ENCODE results near the gene MAGEA12.
A peak's percentile ranks its signal among the peaks of the same experiment; 100 is the strongest.
"Not testable (repeated sequence)": the region's sequence is repeated elsewhere in the genome, so short reads cannot be mapped to it uniquely, and the experiment has no call there.

Gene MAGEA12, protein sequence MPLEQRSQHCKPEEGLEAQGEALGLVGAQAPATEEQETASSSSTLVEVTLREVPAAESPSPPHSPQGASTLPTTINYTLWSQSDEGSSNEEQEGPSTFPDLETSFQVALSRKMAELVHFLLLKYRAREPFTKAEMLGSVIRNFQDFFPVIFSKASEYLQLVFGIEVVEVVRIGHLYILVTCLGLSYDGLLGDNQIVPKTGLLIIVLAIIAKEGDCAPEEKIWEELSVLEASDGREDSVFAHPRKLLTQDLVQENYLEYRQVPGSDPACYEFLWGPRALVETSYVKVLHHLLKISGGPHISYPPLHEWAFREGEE

DNA sequence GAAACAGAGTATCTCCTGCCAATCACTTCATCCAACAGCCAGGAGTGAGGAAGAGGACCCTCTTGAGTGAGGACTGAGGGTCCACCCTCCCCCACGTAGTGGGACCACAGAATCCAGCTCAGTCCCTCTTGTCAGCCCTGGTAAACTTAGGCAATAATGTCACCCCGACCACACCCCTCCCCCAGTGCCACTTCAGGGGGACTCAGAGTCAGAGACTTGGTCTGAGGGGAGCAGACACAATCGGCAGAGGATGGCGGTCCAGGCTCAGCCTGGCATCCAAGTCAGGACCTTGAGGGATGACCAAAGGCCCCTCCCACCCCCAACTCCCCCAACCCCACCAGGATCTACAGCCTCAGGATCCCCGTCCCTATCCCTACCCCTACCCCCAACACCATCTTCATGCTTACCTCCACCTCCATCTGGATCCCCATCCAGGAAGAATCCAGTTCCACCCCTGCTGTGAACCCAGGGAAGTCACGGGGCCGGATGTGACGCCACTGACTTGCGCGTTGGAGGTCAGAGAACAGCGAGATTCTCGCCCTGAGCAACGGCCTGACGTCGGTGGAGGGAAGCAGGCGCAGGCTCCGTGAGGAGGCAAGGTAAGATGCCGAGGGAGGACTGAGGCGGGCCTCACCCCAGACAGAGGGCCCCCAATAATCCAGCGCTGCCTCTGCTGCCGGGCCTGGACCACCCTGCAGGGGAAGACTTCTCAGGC, at the start of gene MAGEA12, which contains the start of gene CSAG1:
MAGEA12 (plus strand) TSS at position 497 of the 715 bp plus-strand sequence. CDS start 2,405 bp downstream, outside the sequence.
CSAG1 (minus strand) TSS at position 461 of the 715 bp plus-strand sequence. CDS start 1,261 bp downstream, outside the sequence.
- peak; percentile 91 for DNase-seq

DNA sequence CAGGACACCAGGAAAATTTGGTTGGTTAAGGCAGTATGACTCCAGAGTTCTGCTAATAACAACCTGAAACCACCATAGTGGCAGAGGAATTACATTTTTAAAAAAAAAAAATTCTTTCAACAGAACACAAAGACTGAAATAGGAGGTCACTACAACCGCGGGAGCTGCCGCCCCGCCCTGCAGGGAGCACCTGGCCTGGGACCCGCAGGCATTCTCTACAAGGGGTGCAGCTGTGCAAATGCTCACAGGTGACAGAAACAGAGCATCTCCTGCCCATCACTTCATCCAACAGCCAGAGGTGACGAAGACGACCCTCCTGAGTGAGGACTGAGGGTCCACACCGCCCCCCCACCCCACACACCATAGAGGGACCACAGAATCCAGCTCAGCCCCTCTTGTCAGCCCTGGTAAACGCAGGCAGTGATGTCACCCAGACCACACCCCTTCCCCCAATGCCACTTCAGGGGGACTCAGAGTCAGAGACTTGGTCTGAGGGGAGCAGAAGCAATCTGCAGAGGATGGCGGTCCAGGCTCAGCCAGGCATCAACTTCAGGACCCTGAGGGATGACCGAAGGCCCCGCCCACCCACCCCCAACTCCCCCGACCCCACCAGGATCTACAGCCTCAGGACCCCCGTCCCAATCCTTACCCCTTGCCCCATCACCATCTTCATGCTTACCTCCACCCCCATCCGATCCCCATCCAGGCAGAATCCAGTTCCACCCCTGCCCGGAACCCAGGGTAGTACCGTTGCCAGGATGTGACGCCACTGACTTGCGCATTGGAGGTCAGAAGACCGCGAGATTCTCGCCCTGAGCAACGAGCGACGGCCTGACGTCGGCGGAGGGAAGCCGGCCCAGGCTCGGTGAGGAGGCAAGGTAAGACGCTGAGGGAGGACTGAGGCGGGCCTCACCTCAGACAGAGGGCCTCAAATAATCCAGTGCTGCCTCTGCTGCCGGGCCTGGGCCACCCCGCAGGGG, 35.3 kb upstream of the MAGEA12 start, which contains the start of gene MAGEA3:
MAGEA3 (plus strand) TSS at position 843 of the 980 bp plus-strand sequence. CDS start 2,039 bp downstream, outside the sequence.
- DNase-seq: not testable (repeated sequence)

DNA sequence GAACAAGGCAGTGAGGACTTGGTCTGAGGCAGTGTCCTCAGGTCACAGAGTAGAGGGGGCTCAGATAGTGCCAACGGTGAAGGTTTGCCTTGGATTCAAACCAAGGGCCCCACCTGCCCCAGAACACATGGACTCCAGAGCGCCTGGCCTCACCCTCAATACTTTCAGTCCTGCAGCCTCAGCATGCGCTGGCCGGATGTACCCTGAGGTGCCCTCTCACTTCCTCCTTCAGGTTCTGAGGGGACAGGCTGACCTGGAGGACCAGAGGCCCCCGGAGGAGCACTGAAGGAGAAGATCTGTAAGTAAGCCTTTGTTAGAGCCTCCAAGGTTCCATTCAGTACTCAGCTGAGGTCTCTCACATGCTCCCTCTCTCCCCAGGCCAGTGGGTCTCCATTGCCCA, 33.2 kb upstream of the MAGEA12 start:
- not testable (repeated sequence) for DNase-seq

DNA sequence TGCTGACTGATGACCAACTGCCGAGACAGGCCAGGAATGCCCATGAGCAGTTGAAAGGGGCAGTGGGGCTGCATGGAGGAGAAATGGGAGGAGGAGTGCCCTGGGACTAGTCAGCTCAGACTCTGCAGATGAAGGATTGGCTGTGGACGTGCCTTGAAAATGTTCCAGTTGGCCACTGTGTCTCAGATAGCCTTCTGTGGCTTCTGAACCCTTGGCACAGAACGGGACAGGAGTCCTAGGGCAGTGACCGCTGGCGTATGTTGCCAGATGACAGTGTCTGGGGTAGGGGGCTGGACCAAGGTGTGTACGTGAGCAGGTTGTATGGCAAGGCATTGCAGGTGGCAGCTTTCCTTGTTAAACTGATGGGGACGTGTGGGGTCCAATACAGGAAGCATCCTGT, 27.1 kb upstream of the MAGEA12 start:
- not testable (repeated sequence) for DNase-seq

DNA sequence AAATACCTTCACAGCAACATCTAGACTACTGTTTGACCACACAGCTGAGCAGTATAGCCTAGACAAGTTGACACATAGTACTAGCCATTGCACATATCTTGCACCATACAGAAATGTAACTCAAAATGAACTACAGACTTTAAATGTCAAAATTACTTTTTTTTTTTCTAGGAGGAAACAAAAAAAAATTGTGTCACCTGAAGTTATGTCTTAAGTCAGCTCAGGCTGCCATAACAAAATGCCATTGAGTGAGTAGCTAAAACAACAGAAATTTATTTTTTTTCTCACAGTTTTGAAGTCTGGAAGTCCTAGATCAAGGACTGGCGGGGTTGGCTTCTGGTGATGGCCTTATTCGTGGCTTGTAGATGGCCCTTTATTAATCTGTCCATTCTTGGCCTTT, 24.4 kb upstream of the MAGEA12 start, which contains the start of gene CSAG2:
CSAG2 (minus strand) TSS at position 101 of the 400 bp plus-strand sequence. CDS start 161 bp downstream, outside the sequence.
- DNase-seq: not testable (repeated sequence)

DNA sequence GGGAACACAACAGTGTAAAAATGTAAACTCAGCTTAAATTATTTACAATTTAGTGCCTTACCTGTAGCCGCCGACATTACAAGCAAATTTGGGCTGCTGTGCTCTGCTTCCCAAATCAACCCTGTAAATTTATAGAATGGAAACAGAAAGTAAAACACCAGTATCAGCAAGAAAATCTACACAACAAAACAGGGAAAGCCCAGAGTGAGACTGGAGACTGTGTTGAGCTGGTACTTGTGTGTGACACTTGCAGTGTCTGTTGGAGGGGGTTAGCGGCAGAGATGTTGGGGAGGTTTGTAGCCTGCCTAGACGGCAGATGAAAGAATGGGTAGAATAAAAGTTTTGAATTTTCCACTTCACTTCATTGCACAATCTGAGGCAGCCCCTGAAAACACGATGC, 20.4 kb upstream of the MAGEA12 start:
- not testable (repeated sequence) for DNase-seq

DNA sequence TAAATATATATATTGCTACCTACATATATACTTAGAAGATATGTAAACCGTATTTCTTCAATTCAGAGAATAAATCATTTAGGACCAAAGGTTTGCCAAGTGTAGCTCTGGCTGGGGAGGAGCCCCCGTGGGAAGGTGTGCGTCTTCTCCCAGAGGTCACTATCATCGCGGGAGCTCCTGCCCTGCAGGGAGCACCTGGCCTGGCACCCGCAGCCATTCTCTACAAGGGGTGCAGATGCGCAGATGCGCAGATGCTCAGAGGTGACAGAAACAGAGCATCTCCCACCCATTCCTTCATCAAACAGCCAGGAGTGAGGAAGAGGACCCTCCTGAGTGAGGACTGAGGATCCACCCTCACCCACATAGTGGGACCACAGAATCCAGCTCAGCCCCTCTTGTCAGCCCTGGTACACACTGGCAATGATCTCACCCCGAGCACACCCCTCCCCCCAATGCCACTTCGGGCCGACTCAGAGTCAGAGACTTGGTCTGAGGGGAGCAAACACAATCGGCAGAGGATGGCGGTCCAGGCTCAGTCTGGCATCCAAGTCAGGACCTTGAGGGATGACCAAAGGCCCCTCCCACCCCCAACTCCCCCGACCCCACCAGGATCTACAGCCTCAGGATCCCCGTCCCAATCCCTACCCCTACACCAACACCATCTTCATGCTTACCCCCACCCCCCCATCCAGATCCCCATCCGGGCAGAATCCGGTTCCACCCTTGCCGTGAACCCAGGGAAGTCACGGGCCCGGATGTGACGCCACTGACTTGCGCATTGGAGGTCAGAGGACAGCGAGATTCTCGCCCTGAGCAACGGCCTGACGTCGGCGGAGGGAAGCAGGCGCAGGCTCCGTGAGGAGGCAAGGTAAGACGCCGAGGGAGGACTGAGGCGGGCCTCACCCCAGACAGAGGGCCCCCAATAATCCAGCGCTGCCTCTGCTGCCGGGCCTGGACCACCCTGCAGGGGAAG, 19.5 kb upstream of the MAGEA12 start, which contains the start of gene MAGEA2B:
MAGEA2B (plus strand) TSS at position 814 of the 973 bp plus-strand sequence. CDS start 2,479 bp downstream, outside the sequence.
- not testable (repeated sequence) for DNase-seq

DNA sequence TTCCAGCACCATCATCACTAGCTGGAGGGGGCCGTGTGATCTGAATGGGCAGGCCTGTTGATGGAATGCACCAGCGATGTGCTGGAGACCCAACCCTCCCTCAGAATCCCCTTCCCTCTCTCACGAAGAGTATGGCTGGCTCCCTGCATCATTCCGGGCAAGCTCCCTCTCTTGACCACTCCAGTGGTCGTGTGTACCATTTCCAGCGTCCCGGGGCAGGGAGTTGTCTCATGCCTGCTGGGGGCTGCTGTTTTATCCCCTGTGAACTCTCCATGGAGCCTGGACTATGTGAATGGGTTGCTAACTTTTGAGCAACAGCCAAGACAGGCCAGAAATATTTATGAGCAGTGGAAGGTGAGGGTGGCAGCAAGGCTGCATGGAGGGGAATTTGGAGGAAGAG, 8.1 kb upstream of the MAGEA12 start:
- no peak for DNase-seq

DNA sequence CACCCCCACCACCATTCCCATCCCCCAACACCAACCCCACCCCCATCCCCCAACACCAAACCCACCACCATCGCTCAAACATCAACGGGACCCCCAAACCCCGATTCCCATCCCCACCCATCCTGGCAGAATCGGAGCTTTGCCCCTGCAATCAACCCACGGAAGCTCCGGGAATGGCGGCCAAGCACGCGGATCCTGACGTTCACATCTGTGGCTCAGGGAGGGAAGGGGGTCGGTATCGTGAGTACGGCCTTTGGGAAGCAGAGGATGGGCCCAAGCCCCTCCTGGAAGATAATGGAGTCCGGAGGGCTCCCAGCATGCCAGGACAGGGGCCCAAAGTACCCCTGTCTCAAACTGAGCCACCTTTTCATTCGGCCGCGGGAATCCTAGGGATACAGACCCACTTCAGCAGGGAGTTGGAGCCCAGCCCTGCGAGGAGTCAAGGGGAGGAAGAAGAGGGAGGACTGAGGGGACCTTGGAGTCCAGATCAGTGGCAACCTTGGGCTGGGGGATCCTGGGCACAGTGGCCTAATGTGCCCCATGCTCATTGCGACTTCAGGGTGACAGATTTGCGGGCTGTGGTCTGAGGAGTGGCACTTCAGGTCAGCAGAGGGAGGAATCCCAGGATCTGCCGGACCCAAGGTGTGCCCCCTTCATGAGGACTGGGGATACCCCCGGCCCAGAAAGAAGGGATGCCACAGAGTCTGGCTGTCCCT, 744 bp downstream of the MAGEA12 start:
- not testable (repeated sequence) for DNase-seq

DNA sequence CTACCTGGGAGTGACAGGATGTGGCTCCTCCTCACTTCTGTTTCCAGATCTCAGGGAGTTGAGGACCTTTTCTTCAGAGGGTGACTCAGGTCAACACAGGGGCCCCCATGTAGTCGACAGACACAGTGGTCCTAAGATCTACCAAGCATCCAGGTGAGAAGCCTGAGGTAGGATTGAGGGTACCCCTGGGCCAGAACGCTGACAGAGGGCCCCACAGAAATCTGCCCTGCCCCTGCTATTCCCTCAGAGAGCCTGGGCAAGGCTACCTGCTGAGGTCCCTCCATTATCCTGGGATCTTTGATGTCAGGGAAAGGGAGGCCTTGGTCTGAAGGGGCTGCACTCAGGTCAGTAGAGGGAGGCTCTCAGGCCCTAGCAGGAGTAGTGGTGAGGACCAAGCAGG, 1.5 kb downstream of the MAGEA12 start:
- DNase-seq: no peak

DNA sequence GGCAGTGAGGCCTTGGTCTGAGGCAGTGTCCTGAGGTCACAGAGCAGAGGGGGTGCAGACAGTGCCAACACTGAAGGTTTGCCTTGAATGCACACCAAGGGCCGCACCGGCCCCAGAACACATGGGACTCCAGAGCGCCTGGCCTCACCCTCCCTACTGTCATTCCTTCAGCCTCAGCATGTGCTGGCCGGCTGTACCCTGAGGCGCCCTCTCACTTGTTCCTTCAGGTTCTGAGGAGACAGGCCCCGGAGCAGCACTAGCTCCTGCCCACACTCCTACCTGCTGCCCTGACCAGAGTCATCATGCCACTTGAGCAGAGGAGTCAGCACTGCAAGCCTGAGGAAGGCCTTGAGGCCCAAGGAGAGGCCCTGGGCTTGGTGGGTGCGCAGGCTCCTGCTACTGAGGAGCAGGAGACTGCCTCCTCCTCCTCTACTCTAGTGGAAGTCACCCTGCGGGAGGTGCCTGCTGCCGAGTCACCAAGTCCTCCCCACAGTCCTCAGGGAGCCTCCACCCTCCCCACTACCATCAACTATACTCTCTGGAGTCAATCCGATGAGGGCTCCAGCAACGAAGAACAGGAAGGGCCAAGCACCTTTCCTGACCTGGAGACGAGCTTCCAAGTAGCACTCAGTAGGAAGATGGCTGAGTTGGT, 2.4 kb downstream of the MAGEA12 start:
- no peak for DNase-seq

DNA sequence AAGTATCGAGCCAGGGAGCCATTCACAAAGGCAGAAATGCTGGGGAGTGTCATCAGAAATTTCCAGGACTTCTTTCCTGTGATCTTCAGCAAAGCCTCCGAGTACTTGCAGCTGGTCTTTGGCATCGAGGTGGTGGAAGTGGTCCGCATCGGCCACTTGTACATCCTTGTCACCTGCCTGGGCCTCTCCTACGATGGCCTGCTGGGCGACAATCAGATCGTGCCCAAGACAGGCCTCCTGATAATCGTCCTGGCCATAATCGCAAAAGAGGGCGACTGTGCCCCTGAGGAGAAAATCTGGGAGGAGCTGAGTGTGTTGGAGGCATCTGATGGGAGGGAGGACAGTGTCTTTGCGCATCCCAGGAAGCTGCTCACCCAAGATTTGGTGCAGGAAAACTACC, 3.0 kb downstream of the MAGEA12 start:
- DNase-seq: not testable (repeated sequence)

DNA sequence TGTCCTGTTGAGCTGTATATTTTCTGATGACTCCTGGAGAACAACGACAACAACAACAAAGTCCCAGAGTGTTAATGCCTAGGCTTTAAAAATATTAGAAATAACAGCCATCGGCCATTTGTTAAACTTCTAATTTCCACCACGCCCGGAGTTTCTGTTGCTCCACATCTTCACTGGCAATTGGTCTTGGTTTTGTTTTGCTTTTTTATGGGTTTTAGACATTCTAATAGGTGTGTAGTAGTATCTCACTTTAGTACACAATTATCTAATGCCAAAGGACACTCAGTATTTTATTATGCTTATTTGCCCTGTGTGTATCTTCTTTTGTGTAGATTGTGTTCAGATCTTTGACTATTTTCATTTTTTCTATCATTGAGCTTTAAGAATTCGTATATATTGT, 5.0 kb downstream of the MAGEA12 start:
- no peak for DNase-seq

DNA sequence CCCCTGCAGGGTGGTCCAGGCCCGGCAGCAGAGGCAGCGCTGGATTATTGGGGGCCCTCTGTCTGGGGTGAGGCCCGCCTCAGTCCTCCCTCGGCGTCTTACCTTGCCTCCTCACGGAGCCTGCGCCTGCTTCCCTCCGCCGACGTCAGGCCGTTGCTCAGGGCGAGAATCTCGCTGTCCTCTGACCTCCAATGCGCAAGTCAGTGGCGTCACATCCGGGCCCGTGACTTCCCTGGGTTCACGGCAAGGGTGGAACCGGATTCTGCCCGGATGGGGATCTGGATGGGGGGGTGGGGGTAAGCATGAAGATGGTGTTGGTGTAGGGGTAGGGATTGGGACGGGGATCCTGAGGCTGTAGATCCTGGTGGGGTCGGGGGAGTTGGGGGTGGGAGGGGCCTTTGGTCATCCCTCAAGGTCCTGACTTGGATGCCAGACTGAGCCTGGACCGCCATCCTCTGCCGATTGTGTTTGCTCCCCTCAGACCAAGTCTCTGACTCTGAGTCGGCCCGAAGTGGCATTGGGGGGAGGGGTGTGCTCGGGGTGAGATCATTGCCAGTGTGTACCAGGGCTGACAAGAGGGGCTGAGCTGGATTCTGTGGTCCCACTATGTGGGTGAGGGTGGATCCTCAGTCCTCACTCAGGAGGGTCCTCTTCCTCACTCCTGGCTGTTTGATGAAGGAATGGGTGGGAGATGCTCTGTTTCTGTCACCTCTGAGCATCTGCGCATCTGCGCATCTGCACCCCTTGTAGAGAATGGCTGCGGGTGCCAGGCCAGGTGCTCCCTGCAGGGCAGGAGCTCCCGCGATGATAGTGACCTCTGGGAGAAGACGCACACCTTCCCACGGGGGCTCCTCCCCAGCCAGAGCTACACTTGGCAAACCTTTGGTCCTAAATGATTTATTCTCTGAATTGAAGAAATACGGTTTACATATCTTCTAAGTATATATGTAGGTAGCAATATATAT, 20.4 kb downstream of the MAGEA12 start, which contains the start of gene MAGEA2:
MAGEA2 (minus strand) TSS at position 157 of the 965 bp plus-strand sequence. CDS start 2,479 bp downstream, outside the sequence.
- DNase-seq: not testable (repeated sequence)

DNA sequence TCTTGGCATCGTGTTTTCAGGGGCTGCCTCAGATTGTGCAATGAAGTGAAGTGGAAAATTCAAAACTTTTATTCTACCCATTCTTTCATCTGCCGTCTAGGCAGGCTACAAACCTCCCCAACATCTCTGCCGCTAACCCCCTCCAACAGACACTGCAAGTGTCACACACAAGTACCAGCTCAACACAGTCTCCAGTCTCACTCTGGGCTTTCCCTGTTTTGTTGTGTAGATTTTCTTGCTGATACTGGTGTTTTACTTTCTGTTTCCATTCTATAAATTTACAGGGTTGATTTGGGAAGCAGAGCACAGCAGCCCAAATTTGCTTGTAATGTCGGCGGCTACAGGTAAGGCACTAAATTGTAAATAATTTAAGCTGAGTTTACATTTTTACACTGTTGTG, 21.3 kb downstream of the MAGEA12 start:
- DNase-seq: not testable (repeated sequence)

DNA sequence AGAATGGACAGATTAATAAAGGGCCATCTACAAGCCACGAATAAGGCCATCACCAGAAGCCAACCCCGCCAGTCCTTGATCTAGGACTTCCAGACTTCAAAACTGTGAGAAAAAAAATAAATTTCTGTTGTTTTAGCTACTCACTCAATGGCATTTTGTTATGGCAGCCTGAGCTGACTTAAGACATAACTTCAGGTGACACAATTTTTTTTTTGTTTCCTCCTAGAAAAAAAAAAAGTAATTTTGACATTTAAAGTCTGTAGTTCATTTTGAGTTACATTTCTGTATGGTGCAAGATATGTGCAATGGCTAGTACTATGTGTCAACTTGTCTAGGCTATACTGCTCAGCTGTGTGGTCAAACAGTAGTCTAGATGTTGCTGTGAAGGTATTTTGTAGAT, 25.4 kb downstream of the MAGEA12 start, which contains the start of gene CSAG3:
CSAG3 (plus strand) TSS at position 301 of the 400 bp plus-strand sequence.
- not testable (repeated sequence) for DNase-seq

DNA sequence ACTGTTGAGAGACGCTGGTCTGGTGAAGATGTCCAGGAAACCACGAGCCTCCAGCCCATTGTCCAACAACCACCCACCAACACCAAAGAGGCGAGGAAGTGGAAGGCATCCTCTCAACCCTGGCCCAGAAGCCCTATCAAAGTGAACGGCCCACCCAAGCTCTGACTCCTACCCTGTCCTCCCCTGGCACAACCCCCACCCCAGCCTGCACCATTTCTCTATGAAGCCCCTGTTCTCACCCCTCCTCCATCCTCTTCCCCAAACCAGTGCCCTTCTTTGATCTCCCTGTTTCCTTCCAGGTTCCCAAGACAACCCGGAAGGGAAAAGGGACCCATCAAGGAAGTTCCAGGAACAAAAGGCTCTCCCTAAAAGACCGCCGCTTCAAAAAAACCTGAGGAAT, 26.0 kb downstream of the MAGEA12 start:
- DNase-seq: not testable (repeated sequence)

DNA sequence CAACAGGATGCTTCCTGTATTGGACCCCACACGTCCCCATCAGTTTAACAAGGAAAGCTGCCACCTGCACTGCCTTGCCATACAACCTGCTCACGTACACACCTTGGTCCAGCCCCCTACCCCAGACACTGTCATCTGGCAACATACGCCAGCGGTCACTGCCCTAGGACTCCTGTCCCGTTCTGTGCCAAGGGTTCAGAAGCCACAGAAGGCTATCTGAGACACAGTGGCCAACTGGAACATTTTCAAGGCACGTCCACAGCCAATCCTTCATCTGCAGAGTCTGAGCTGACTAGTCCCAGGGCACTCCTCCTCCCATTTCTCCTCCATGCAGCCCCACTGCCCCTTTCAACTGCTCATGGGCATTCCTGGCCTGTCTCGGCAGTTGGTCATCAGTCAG, 28.0 kb downstream of the MAGEA12 start:
- not testable (repeated sequence) for DNase-seq

Data from NCI-H69 (cell line).